Measurements from ENCODE around the gene FOXP1. TPM values are rescaled to one million over a fixed set of nuclear protein-coding genes. Genes with fewer than 3 reads are reported as not detected.

The FOXP1 gene
- total RNA-seq, 1 donor, result 195 TPM

GRCh38 chr3:71029770-71030169, 553.8 kb downstream of the FOXP1 start:
- H2AFZ ChIP-seq (ENCODE audit: low read length), result no peak overlapping the region
- peaks cover 98% of the 10 kb centered on the region for H3K79me2 ChIP-seq (ENCODE audit: insufficient read depth, low read length)
- H3K9me3 ChIP-seq (ENCODE audit: low read depth, low read length), result no peaks in the 10 kb centered on the region
- no peak overlapping the region for H3K4me2 ChIP-seq (ENCODE audit: insufficient read depth, low read length)
- H3K36me3 ChIP-seq (ENCODE audit: insufficient read depth, low read length), result peaks cover 60% of the 10 kb centered on the region
- no peak for TF ChIP-seq CTCF (IDR thresholded peaks at IDR 0.05; ENCODE audit: extremely low read depth, low read depth, low read length)
- H3K27me3 ChIP-seq (ENCODE audit: insufficient read depth, low read length), result no peaks in the 10 kb centered on the region
- peaks cover 26% of the 10 kb centered on the region for H4K20me1 ChIP-seq (ENCODE audit: insufficient read depth, low read length)
- DNase-seq (ENCODE audit: insufficient read length, low spot score, missing footprints), result no peak
- peaks cover 33% of the 10 kb centered on the region for H3K4me1 ChIP-seq (ENCODE audit: insufficient read depth, low read length)
- H3K27ac ChIP-seq (ENCODE audit: low read depth, low read length), result no peak overlapping the region
- H3K4me3 ChIP-seq (ENCODE audit: insufficient read depth, low read length), result no peak overlapping the region

GRCh38 chr3:71028802-71029201, 554.7 kb downstream of the FOXP1 start:
- H3K4me2 ChIP-seq (ENCODE audit: insufficient read depth, low read length), result no peak overlapping the region
- peaks cover 57% of the 10 kb centered on the region for H3K36me3 ChIP-seq (ENCODE audit: insufficient read depth, low read length)
- no peak for DNase-seq (ENCODE audit: insufficient read length, low spot score, missing footprints)
- no peaks in the 10 kb centered on the region for H3K9me3 ChIP-seq (ENCODE audit: low read depth, low read length)
- no peak for TF ChIP-seq CTCF (IDR thresholded peaks at IDR 0.05; ENCODE audit: extremely low read depth, low read depth, low read length)
- peaks cover 21% of the 10 kb centered on the region for H4K20me1 ChIP-seq (ENCODE audit: insufficient read depth, low read length)
- no peak overlapping the region for H3K4me3 ChIP-seq (ENCODE audit: insufficient read depth, low read length)
- H2AFZ ChIP-seq (ENCODE audit: low read length), result no peak overlapping the region
- H3K79me2 ChIP-seq (ENCODE audit: insufficient read depth, low read length), result peaks cover 98% of the 10 kb centered on the region
- H3K4me1 ChIP-seq (ENCODE audit: insufficient read depth, low read length), result peaks cover 38% of the 10 kb centered on the region
- H3K27me3 ChIP-seq (ENCODE audit: insufficient read depth, low read length), result no peaks in the 10 kb centered on the region
- H3K27ac ChIP-seq (ENCODE audit: low read depth, low read length), result no peak overlapping the region

- Histone ChIP-seq H3K27me3 (ENCODE audit: insufficient read depth, low read length) (no peaks in the 10 kb centered on the region), H3K27ac (ENCODE audit: low read depth, low read length) (no peak overlapping the region), H3K4me3 (ENCODE audit: insufficient read depth, low read length) (no peak overlapping the region), H3K4me1 (ENCODE audit: insufficient read depth, low read length) (peaks cover 38% of the 10 kb centered on the region), H2AFZ (ENCODE audit: low read length) (no peak overlapping the region), H3K36me3 (ENCODE audit: insufficient read depth, low read length) (peaks cover 55% of the 10 kb centered on the region), H3K4me2 (ENCODE audit: insufficient read depth, low read length) (no peak overlapping the region), H3K79me2 (ENCODE audit: insufficient read depth, low read length) (peaks cover 98% of the 10 kb centered on the region), H4K20me1 (ENCODE audit: insufficient read depth, low read length) (peaks cover 16% of the 10 kb centered on the region), H3K9me3 (ENCODE audit: low read depth, low read length) (no peaks in the 10 kb centered on the region)
- no peak for DNase-seq (ENCODE audit: insufficient read length, low spot score, missing footprints)
- TF ChIP-seq CTCF (IDR thresholded peaks at IDR 0.05; ENCODE audit: extremely low read depth, low read depth, low read length), result no peak
These were observed 555.3 kb downstream of the FOXP1 start for GRCh38 chr3:71028184-71028583.

- TF ChIP-seq CTCF (IDR thresholded peaks at IDR 0.05; ENCODE audit: extremely low read depth, low read depth, low read length), result no peak
- Histone ChIP-seq H3K4me3 (ENCODE audit: insufficient read depth, low read length) (no peak overlapping the region), H3K27ac (ENCODE audit: low read depth, low read length) (peak overlapping the region; percentile 18), H3K36me3 (ENCODE audit: insufficient read depth, low read length) (peaks cover 43% of the 10 kb centered on the region), H3K4me2 (ENCODE audit: insufficient read depth, low read length) (peak overlapping the region; percentile 54), H2AFZ (ENCODE audit: low read length) (no peak overlapping the region), H3K79me2 (ENCODE audit: insufficient read depth, low read length) (peaks cover 98% of the 10 kb centered on the region), H3K27me3 (ENCODE audit: insufficient read depth, low read length) (no peaks in the 10 kb centered on the region), H3K4me1 (ENCODE audit: insufficient read depth, low read length) (peaks cover 33% of the 10 kb centered on the region), H4K20me1 (ENCODE audit: insufficient read depth, low read length) (peaks cover 19% of the 10 kb centered on the region), H3K9me3 (ENCODE audit: low read depth, low read length) (no peaks in the 10 kb centered on the region)
- DNase-seq (ENCODE audit: insufficient read length, low spot score, missing footprints), result no peak
These were observed 556.6 kb downstream of the FOXP1 start for GRCh38 chr3:71026634-71027578.
